COLO829 (cell line): ENCODE measurements around the gene SDF2L1.
"Not testable (repeated sequence)": the region's sequence is repeated elsewhere in the genome, so short reads cannot be mapped to it uniquely, and the experiment has no call there.

Experiments
- DNase-seq: peaks from one replicate; pipeline ENCODE4 v3.0.0; 2012; ENCODE audit warnings: low spot score

SDF2L1 gene

GRCh38 chr22:21686634-21687393 lies 44.7 kb downstream of the SDF2L1 start:
- no peak for DNase-seq

- no peak for DNase-seq
These were observed 45.7 kb downstream of the SDF2L1 start for GRCh38 chr22:21687685-21688259.

GRCh38 chr22:21688341-21688705 lies 46.2 kb downstream of the SDF2L1 start:
- no peak for DNase-seq

GRCh38 chr22:21688706-21689381 lies 46.7 kb downstream of the SDF2L1 start:
- no peak for DNase-seq

DNA sequence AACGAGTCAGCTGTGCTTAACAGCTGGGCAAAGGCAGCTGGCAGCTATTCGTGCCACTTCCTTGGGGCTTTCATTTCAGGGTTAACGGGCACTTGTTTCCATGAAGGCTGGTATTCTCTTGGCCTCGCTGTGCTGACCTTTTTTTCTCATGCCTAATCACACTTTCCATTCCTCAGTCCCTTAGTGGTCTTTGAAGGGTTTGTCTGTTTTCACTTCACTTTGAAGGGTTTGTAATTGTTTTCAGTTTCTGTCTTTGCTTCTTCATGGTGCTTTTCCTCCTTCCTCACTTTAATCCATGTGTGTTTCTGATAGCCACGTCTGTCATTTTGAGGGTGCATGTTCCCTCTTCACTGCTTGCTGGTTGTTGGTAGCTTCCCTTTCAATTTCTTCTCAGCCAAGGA lies 48.3 kb downstream of the SDF2L1 start:
- peak; percentile 62 for DNase-seq

DNA sequence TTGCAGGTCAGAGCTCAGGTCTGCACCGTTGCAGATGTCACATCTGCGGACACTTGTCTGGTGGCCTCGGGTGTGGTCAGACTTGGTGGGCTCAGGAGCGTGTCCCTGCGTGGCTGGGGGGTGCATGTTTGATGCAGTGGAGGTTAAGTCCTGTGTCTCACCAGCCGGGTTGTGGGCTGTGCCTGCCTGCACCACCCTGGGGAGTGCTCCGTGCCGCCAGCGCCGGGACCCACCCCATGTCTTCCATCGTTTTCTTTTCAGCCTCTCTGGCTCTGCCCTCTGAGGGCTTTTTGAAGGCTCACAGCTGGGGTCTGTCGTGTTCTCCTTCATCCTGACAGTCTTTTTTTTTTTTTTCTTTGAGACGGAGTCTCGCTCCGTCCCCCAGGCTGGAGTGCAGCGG lies 49.7 kb downstream of the SDF2L1 start:
- DNase-seq: no peak

DNA sequence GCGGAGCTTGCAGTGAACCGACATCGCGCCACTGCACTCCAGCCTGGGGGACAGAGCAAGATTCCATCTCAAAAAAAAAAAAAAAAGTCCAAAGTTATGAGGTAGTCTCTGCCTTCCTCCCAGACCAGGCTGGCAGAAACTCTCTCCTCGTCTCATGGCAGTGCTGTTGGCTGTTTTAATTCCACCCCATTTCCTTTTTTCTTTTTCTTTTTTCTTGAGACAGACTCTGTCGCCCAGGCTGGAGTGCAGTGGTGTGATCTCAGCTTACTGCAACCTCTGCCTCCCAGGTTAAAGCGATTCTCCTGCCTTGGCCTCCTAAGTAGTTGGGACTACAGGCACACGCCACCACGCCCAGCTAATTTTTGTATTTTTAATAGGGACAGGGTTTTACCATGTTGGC lies 50.8 kb downstream of the SDF2L1 start:
- not testable (repeated sequence) for DNase-seq

DNA sequence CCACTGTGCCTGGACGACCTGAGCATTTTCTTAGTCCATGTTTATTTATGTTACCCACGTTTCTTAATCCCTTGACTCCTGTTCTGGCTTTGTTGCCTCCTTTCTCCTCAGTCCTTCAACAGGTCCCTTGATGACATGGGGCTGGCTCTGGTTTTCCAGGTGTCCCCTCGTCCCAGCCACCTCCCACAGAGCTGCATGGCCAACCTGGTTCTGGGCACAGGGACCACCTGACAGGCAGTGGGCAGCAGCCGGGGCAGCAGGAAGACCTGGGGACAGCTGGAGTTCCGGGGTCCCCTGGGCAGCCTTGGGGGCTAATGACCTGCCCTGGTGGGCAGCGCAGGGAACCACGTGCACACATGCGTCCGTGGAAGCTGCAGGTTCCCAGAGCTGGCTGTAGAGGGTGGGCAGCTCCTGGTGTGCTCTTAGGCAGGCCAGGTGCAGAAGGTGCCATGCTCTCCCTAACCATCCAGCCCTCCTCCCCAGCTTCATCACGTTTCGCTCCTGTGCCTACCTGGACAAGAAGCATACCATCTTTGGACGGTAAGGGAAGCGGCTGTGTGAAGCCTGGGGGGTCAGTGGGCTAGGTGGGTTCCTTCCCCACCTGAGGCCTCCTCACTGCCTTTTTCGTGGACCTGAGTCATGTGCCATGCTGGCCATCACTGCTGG lies 51.4 kb downstream of the SDF2L1 start:
- no peak for DNase-seq
